Activated T-helper 1 cell treated with Interleukin-2 at 50 U/mL for 16 hours (primary cell): ENCODE results near the gene PCDH19.

Experiments used
- DNase-seq: peaks from one replicate; pipeline ENCODE4 v3.0.0-alpha.2; 2020; ENCODE audit warnings: low read depth

Gene PCDH19

DNA sequence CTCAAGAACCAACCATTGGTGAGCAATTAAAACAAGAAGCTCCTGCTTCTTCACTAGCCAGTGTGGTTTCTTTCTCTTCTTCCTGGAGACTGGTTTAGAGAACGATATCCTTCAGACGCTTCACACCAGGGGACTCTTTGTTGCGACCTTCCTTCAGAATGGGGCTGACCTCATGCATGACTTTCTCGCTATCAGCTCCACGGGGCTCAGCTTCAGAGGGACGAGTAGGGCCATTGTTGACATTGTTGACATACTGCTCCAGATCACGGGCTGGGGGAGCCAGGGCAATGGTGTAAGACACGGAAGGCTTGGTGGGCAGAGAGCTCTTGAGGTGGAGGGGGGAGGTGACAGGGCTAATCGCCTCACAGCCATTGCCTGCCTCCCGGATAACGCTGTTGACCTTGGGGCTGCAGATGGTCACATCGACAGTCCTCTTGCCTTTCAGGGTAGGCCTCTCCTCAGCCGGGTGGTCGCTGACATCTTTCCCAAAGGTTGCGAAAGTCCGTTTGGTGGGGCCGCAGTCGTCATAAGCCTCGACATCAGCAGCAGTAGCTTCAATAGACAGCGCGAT lies 113.8 kb downstream of the PCDH19 start:
- DNase-seq: no peak

DNA sequence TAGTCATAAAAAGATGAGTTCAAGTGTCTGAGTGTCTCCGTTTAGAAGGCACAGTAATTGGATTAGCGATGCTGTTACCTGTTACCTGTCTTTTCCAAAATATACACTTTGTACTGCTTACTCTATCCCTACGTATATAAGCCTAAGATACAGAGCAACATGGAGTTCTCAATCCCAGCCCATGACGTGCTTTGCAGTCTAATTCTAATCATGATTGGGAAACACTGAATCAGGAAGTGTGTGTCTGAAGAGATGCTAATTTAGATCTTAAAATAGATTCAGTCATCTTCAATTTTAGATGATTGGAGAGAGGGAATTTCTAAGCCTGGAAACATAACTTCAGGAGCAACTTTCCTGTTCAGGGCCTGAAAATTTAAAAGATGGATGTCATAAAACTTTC lies 115.1 kb downstream of the PCDH19 start:
- no peak for DNase-seq

GRCh38 chrX:100289066-100289558 lies 121.0 kb downstream of the PCDH19 start:
- no peak for DNase-seq

DNA sequence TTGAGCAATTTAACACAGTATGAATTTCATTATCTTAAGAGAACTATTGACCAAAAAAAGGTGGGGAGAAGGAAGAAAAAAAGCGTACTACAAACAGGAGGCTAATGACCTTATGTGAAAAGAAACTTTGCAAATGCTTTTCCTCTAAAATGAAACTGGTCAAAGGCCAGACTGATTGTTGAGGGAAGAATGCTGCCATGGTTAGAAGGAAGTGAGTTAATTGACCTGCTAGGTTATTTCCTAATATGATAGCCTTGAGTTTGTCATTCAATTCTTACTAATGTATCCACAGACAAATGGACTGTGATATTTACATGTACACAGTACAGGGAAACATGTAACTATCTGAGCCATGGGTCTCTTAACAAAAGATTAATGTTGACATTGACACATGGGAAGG lies 132.8 kb downstream of the PCDH19 start:
- no peak for DNase-seq

GRCh38 chrX:100274916-100275315 lies 135.2 kb downstream of the PCDH19 start:
- no peak for DNase-seq

DNA sequence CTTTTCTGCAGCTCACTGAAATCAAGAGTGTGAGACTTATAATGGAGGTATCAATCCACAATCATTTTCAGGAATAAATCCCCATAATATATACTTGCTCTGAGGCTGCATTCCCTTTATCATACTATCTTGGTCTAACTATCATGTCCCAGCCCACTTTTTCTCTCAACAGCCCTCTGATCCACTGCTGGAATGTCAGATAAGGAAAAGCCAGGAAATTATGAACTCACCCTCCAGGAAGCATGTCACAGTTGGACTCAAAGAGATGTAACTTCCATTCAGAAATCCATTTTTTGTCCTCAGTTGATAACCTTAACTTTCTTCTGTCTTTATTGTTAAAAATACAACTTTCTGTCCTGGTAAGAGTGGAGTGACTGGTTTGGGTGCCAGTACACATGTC lies 144.9 kb downstream of the PCDH19 start:
- no peak for DNase-seq

GRCh38 chrX:100264200-100264599 lies 145.9 kb downstream of the PCDH19 start:
- DNase-seq: no peak

DNA sequence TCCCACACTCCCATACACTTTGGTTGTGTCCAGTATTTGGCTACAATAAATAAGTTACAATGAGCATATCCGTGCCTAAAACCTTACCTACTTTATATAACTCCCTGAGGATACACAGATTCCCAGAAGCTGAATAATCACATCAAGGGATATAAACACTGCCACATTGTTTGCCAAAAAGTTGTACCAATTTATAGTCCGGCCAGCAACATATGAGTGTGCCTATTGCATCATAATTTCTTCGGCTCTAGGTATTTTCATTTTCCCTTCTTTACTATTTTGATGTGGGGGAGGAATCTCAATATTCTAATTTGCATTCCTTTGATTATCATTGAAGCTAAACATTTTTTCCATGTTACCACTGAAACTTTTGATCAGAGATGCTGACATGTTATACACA lies 146.4 kb downstream of the PCDH19 start:
- no peak for DNase-seq

- DNase-seq: no peak
These were observed 161.1 kb downstream of the PCDH19 start for GRCh38 chrX:100248885-100249493.

- no peak for DNase-seq
These were observed 162.2 kb downstream of the PCDH19 start for GRCh38 chrX:100247826-100248225.

DNA sequence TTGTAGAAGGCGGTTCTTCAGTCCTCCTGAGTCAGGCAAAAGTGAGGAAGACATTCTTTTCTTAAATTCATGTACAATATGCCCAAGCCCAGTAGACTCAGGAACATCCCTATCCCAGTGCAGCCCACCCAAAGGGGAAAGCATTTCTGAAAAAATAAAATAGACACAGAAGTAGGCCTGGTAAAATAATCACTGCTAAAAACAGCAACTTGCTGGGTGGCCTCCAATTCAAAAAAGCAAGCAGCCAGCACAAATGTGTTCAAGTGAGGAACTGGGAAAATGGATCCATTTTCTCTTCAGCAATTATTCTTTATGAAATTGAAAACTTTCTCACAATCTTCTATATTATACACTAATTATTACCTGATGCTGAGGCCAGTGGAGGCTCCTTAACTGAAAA lies 165.4 kb downstream of the PCDH19 start:
- DNase-seq: no peak
